HEK293T (cell line): ENCODE data around the gene ESYT1.

Experiments used
- CTCF ChIA-PET: fragments of 350-600 bp; formaldehyde crosslinking; extraction: SDS; loops from one replicate; lab custom pipeline; 2021; ENCODE audit warnings: antibody characterized with exemption, inconsistent platforms; lab: Yijun Ruan, JAX
- POLR2A ChIA-PET: fragments of 350-600 bp; formaldehyde crosslinking; extraction: SDS; loops from one replicate; lab custom pipeline; 2020; ENCODE audit warnings: antibody characterized with exemption, inconsistent platforms; lab: Yijun Ruan, JAX
- DNase-seq: peaks from one replicate; pipeline ENCODE4 v3.0.0; 2012; ENCODE audit warnings: mixed read lengths; ENCODE audit errors: extremely low spot score
- ARNT ChIP-seq: fragments of 450-650 bp; IDR thresholded peaks from 2 replicates; pipeline ENCODE4 v1.6.1; 2017; ENCODE audit warnings: mild to moderate bottlenecking
- BHLHE40 ChIP-seq: fragments of 450-650 bp; IDR thresholded peaks from 2 replicates; pipeline ENCODE4 v1.6.1; 2016; ENCODE audit warnings: mild to moderate bottlenecking, moderate library complexity, borderline replicate concordance
- CTBP1 ChIP-seq: fragments of 450-650 bp; IDR thresholded peaks from 2 replicates; pipeline ENCODE4 v1.6.1; 2016; ENCODE audit warnings: borderline replicate concordance
- ELF4 ChIP-seq: fragments of 450-650 bp; IDR thresholded peaks from 2 replicates; pipeline ENCODE4 v1.6.1; 2017; ENCODE audit warnings: antibody characterized with exemption
- FOXA1 ChIP-seq: fragments of 450-650 bp; IDR thresholded peaks from 2 replicates; pipeline ENCODE4 v1.6.1; 2016; ENCODE audit warnings: mild to moderate bottlenecking
- FOXK2 ChIP-seq: fragments of 450-650 bp; IDR thresholded peaks from 2 replicates; pipeline ENCODE4 v1.6.1; 2016; ENCODE audit warnings: mild to moderate bottlenecking
- FOXM1 ChIP-seq: fragments of 450-650 bp; IDR thresholded peaks from 2 replicates; pipeline ENCODE4 v1.6.1; 2017; ENCODE audit warnings: mild to moderate bottlenecking, borderline replicate concordance
- HDGF ChIP-seq: fragments of 450-650 bp; IDR thresholded peaks from 2 replicates; pipeline ENCODE4 v1.6.1; 2017; ENCODE audit warnings: antibody characterized with exemption, borderline replicate concordance
- L3MBTL2 ChIP-seq: fragments of 450-650 bp; conservative IDR thresholded peaks from 2 replicates; pipeline ENCODE4 v1.6.1; 2016; ENCODE audit warnings: mild to moderate bottlenecking
- LEF1 ChIP-seq: fragments of 450-650 bp; IDR thresholded peaks from 2 replicates; pipeline ENCODE4 v1.6.1; 2017; ENCODE audit warnings: mild to moderate bottlenecking, borderline replicate concordance
- NFRKB ChIP-seq: fragments of 450-650 bp; IDR thresholded peaks from 2 replicates; pipeline ENCODE4 v1.6.1; 2016; ENCODE audit warnings: mild to moderate bottlenecking, moderate library complexity
- SP1 ChIP-seq: fragments of 450-650 bp; IDR thresholded peaks from 2 replicates; pipeline ENCODE4 v1.6.1; 2017
- SUZ12 ChIP-seq: fragments of 450-650 bp; IDR thresholded peaks from 2 replicates; pipeline ENCODE4 v1.6.1; 2016; ENCODE audit warnings: mild to moderate bottlenecking
- TARDBP ChIP-seq: fragments of 450-650 bp; IDR thresholded peaks from 2 replicates; pipeline ENCODE4 v1.6.1; 2016
- ZNF384 ChIP-seq: fragments of 450-650 bp; IDR thresholded peaks from 2 replicates; pipeline ENCODE4 v1.6.1; 2016
- TF ChIP-seq, protein P1 (sequence below): fragments of 450-650 bp; IDR thresholded peaks from 2 replicates; pipeline ENCODE4 v1.6.1; 2016

ESYT1 gene

DNA sequence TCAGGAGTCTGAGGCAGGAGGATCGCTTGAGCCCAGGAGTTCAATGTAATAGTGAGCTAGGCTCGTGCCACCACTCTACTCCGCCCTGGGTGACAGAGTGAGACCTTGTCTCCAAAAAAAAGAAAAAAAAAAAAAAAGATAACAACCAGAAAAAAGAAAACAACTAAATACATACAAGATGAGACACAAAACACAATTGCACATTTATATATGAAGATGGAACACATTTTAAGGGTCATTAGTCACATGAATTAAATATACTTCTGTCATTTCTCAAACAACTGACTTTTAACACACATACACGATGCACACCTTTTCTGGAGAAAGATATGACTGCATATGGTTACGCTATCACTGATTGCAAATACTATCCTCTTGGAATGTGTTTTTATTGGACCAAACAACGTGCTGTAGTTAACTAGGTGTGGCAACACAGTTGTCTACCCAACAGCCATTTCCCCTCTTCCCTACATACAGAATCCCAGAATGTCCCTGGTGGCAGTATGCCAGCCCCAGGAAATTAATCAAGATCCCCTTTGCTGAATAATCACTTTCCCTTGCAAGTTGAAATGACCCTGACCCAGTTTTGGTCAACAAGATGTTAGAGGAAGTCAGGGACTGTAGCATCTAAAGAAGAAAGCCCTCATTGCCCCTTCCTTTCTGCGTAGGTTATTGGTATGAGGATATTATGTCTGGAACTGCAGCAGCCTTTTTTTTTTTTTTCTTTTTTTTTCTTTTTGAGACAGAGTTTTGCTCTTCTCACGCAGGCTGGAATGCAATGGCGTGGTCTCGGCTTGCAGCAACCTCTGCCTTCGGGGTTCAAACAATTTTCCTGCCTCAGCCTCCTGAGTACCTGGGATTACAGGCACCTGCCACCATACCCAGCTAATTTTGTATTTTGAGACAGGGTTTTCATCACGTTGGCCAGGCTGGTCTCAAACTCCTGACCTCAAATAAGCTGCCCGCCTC lies 18.7 kb downstream of the ESYT1 start:
- POLR2A ChIA-PET, result no interaction called here
- DNase-seq, result no peak
- TF ChIP-seq FOXK2 (no peak), CTBP1 (no peak), FOXM1 (no peak), L3MBTL2 (no peak), FOXA1 (no peak), SUZ12 (no peak), ELF4 (no peak), ZNF384 (no peak), SP1 (no peak), BHLHE40 (no peak), HDGF (no peak), TARDBP (no peak), LEF1 (no peak), ARNT (no peak), NFRKB (no peak)
- TF ChIP-seq, protein P1, sequence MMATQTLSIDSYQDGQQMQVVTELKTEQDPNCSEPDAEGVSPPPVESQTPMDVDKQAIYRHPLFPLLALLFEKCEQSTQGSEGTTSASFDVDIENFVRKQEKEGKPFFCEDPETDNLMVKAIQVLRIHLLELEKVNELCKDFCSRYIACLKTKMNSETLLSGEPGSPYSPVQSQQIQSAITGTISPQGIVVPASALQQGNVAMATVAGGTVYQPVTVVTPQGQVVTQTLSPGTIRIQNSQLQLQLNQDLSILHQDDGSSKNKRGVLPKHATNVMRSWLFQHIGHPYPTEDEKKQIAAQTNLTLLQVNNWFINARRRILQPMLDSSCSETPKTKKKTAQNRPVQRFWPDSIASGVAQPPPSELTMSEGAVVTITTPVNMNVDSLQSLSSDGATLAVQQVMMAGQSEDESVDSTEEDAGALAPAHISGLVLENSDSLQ, result no peak
- CTCF ChIA-PET, result interaction anchor here (0.6 kb wide), 1 partner anchor 70 kb away, joined by 6 read pairs; no protein-coding TSS in a partner anchor

DNA sequence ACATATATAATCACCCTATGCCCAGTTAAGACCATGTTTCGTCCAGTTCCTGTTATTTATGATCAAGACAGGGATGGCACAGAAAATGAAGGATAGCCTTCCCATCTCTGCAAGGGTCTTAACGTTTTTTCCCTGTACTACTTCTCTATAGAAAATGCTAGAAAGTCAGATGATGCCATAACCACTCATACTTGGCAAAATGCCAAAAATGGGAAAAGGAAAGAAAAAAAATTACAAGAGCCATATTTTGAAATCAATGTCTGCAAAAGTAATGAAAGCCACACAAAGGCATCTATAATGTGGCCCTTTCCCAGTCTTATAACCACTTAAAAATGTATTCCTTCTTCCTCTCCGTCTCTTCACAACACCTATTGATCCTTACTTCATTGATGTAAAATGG lies 22.5 kb downstream of the ESYT1 start:
- TF ChIP-seq FOXK2 (no peak), SUZ12 (no peak), NFRKB (no peak)
- POLR2A ChIA-PET, result interaction anchor here (0.7 to 1.0 kb wide), 2 partner anchors 23 to 46 kb away, joined by 3 read pairs; partner anchors contain the start of genes ESYT1 and PA2G4

DNA sequence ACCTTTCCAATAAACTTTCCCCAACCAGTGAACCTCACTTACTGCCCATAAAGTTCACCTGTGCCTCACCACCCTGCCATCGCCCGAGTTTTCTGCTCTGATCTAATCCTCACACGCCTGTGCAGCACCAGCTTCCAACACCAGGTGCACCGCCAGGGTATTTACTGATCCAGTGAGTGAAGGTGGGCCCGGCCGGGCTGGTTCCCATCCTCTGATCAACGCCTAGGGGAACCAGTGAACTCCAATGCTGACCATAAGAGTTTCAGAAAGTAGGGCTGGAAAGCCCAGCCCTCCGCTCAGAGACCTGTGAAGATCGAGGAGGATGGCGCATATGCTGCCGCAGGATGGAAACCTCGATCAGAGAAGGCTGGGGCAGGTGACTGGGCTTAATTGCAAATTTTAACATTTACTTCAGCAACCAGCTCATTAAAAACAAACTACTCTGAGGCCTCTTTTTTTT lies 23.6 kb downstream of the ESYT1 start:
- POLR2A ChIA-PET, result interaction anchor here (0.6 to 1.4 kb wide), 10 partner anchors 9 to 159 kb away, joined by 3 to 20 read pairs (median 5); partner anchors contain the start of genes ESYT1, RNF41 and ZC3H10
- no peak for TF ChIP-seq ELF4
- TF ChIP-seq HDGF, result no peak
- no peak for TF ChIP-seq FOXM1
- CTCF ChIA-PET, result interaction anchor here (0.7 to 1.0 kb wide), 2 partner anchors 24 to 38 kb away, joined by 3 to 5 read pairs; partner anchors contain the start of genes ESYT1 and SMARCC2
- DNase-seq, result peak; percentile 56

More for the DNA sequence above, 22.5 kb downstream of the ESYT1 start:
- DNase-seq, result no peak
- CTCF ChIA-PET, result no interaction called here

DNA sequence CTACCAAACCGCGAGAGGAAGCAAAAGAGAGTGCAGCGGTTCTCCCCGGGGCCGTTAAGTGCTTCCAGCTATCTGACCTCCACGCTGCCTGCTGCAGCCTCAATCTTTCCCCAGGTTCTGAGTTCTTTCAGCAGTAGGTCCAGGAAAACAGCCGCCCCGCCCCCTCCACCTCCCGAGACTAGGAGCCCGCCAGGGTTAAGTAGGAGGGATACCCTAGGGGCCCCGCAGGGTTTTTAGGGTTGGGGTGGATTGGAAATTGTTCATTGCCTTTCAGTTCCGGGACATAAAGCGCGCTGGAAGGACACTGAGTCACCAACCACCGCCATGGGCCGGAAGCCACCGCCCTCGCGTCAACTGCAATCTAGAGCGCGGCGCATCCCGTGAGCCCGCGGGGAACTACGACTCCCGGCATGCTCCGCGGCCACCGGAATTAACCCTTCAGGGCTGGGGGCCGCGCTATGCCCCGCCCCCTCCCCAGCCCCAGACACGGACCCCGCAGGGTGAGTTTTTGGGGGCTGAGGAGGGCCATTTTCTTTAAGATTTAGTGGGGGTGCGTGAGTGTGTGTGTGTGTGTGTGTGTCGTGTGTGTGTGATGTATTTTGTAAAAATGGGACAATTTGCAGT lies 24.2 kb downstream of the ESYT1 start, which contains the start of gene MYL6B:
Gene MYL6B, plus strand, starts transcription at position 456 of the 624 bp plus-strand sequence. CDS start 1,332 bp downstream, outside the sequence.
- TF ChIP-seq ARNT (no peak), SUZ12 (no peak), ZNF384 (no peak), SP1 (no peak), NFRKB (no peak), CTBP1 (no peak), FOXM1 (0 out of 2 replicates have a peak, but pooled peaks have one; percentile 50), FOXA1 (no peak), L3MBTL2 (no peak; the same call in 1 of the 2 replicates), LEF1 (no peak), ELF4 (peak; percentile 31; the same call in 1 of the 2 replicates)
- ChIA-PET POLR2A (interaction anchor here (0.6 to 1.4 kb wide), 10 partner anchors 9 to 158 kb away, joined by 3 to 20 read pairs (median 5); partner anchors contain the start of genes ESYT1, RNF41 and ZC3H10), CTCF (interaction anchor here (0.7 to 1.0 kb wide), 2 partner anchors 25 to 37 kb away, joined by 3 to 5 read pairs; partner anchors contain the start of genes ESYT1 and SMARCC2)
- DNase-seq, result peak; percentile 90

DNA sequence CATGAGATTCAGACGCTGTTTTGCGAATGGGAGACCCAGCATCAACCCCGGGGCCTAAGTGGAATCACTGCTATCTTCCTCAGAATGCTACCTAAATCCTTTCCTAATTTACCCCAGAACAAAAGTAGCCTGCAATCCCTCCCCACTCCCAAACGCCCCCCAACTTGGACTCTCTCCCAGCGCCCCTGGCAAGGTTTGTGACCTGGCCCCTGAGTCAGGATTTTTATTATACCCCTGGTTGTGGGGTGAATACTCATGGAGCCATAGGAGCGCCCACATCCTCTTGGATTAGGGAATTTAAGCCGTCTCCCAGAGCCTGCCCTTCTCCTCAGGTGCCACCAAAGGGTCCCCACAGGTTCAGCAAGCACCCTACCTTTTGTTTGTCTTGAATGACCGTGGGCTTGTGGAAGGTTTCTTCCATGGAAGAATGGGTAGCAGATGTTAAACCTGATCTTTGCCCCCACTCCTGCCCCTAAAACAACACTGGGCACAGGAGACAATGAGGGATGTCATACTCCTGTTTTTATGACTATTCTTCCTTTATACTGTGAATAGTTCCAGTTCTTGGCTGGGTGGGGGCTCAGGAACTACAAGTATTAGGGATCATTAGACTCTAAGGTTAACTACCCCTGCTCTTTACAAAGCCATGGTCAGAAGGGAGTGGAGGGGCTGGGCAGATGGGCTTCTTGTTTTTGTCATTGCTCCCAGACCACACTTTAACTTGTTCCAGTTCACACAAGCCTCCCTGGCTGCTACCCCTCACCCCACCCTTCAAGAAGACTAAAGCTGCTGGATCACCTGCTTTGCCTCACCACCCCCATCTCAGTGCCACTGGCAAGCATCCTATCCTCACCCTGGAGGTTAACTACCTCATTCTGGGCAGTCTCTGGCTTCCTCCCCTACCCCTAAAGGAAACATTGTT lies 24.9 kb downstream of the ESYT1 start:
- no peak for DNase-seq
- TF ChIP-seq HDGF (no peak), SP1 (no peak), FOXA1 (no peak), ELF4 (no peak), BHLHE40 (no peak), FOXK2 (no peak), NFRKB (no peak), CTBP1 (no peak), ARNT (no peak), TARDBP (no peak), ZNF384 (no peak), SUZ12 (no peak)
- TF ChIP-seq, protein P1, result no peak
- ChIA-PET POLR2A (interaction anchor here (2.7 kb wide), 1 partner anchor 25 kb away, joined by 15 read pairs; the partner anchor contains the start of gene ESYT1), CTCF (no interaction called here)
